ENCODE data around the gene EIF3F. TPM values are rescaled to one million over a fixed set of nuclear protein-coding genes. Genes with fewer than 3 reads are reported as not detected.

The EIF3F gene
- total and polyA plus RNA-seq, 9 of the 15 experiments (the other 6 are each of a cell fraction or from before 2014, with no cell fraction given), result 50.1 to 259 (median 135) TPM

GRCh38 chr11:7977232-7977917 lies 9.8 kb upstream of the EIF3F start:
- Histone ChIP-seq H3K27ac (ENCODE audit: extremely low read depth, low read depth, low read length) (no peak overlapping the region), H2AFZ (ENCODE audit: low read depth, low read length) (peak overlapping the region; percentile 29; the same call in 1 of the 2 replicates), H3K36me3 (ENCODE audit: control insufficient read depth, insufficient read depth, low read length) (no peaks in the 10 kb centered on the region), H3K27me3 (ENCODE audit: control insufficient read depth in 2 of 2, insufficient read depth in 2 of 2, low read length in 2 of 2) (no peaks in the 10 kb centered on the region), H3K9me1 (ENCODE audit: control insufficient read depth, insufficient read depth, low read length) (no peaks in the 10 kb centered on the region), H3K9me3 (replicated peaks; ENCODE audit: control insufficient read depth, insufficient read depth, low read depth, low read length) (no peaks in the 10 kb centered on the region), H3K79me2 (ENCODE audit: control insufficient read depth, insufficient read depth, low read length) (no peaks in the 10 kb centered on the region), H3K9ac (ENCODE audit: insufficient read depth in 1 of 2, low read depth in 2 of 2, low read length in 2 of 2) (no peak overlapping the region), H3K4me2 (ENCODE audit: insufficient read depth, low read length) (peak overlapping the region; percentile 38), H3K4me3 (no peak overlapping the region), H3K4me1 (replicated peaks in 1 of 2; ENCODE audit: control insufficient read depth in 2 of 2, insufficient read depth in 2 of 2, low read length in 2 of 2) (no peaks in the 10 kb centered on the region), H4K20me1 (replicated peaks; ENCODE audit: control insufficient read depth, insufficient read depth, low read length) (no peaks in the 10 kb centered on the region)
- in situ Hi-C loops (cut with MboI), result no loop called here
- peak; percentile 71 for ATAC-seq
- ChIA-PET POLR2A (interaction anchor here (1.1 kb wide), 2 partner anchors 10 to 17 kb away, joined by 3 read pairs; partner anchors contain the start of gene EIF3F), CTCF (ENCODE audit: low intra/inter-chr PET ratio) (no interaction called here)
- WGBS (ENCODE audit: insufficient coverage, low coverage, missing lambda C conversion rate), result 21% methylated on average over 5 of the region's 5 CpGs
- DNase-seq (ENCODE audit: extremely low read depth in 1 of 4, low spot score in 3 of 4), result peak in 1 of 4 experiments; percentile 2
- FAIRE-seq, result peak; percentile 11
- intact Hi-C loops (cut with micrococcal nuclease), result no loop called here
- BruUV-seq (replicated peaks), result no TSS peak
- TF ChIP-seq, protein P1, sequence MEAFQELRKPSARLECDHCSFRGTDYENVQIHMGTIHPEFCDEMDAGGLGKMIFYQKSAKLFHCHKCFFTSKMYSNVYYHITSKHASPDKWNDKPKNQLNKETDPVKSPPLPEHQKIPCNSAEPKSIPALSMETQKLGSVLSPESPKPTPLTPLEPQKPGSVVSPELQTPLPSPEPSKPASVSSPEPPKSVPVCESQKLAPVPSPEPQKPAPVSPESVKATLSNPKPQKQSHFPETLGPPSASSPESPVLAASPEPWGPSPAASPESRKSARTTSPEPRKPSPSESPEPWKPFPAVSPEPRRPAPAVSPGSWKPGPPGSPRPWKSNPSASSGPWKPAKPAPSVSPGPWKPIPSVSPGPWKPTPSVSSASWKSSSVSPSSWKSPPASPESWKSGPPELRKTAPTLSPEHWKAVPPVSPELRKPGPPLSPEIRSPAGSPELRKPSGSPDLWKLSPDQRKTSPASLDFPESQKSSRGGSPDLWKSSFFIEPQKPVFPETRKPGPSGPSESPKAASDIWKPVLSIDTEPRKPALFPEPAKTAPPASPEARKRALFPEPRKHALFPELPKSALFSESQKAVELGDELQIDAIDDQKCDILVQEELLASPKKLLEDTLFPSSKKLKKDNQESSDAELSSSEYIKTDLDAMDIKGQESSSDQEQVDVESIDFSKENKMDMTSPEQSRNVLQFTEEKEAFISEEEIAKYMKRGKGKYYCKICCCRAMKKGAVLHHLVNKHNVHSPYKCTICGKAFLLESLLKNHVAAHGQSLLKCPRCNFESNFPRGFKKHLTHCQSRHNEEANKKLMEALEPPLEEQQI (IDR thresholded peaks at IDR 0.05), result no peak
- no peak for TF ChIP-seq ZBED1 (IDR thresholded peaks at IDR 0.05)
- TF ChIP-seq, protein P2, sequence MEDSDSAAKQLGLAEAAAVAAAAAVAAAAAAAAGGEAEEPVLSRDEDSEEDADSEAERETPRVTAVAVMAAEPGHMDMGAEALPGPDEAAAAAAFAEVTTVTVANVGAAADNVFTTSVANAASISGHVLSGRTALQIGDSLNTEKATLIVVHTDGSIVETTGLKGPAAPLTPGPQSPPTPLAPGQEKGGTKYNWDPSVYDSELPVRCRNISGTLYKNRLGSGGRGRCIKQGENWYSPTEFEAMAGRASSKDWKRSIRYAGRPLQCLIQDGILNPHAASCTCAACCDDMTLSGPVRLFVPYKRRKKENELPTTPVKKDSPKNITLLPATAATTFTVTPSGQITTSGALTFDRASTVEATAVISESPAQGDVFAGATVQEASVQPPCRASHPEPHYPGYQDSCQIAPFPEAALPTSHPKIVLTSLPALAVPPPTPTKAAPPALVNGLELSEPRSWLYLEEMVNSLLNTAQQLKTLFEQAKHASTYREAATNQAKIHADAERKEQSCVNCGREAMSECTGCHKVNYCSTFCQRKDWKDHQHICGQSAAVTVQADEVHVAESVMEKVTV (CRISPR knock-in tag; IDR thresholded peaks at IDR 0.05), result no peak
- peak; percentile 99 for TF ChIP-seq ZKSCAN8 (CRISPR knock-in tag; IDR thresholded peaks at IDR 0.05)
- TF ChIP-seq ATF4 (CRISPR knock-in tag; IDR thresholded peaks at IDR 0.05), result peak; percentile 94
- TF ChIP-seq ATF7 (IDR thresholded peaks at IDR 0.05), result peak; percentile 76
- no peak for TF ChIP-seq HMGN3 (IDR thresholded peaks at IDR 0.05; ENCODE audit: borderline replicate concordance, extremely low read depth, insufficient read length, low read depth, low read length)
- TF ChIP-seq PURB (CRISPR knock-in tag; IDR thresholded peaks at IDR 0.05; ENCODE audit: low read depth), result no peak
- peak; percentile 25; the same call in 1 of the 2 replicates for TF ChIP-seq TCF3 (CRISPR knock-in tag; IDR thresholded peaks at IDR 0.05)
- peak; percentile 58 for TF ChIP-seq TAL1 (IDR thresholded peaks at IDR 0.05)
- TF ChIP-seq, protein P3, sequence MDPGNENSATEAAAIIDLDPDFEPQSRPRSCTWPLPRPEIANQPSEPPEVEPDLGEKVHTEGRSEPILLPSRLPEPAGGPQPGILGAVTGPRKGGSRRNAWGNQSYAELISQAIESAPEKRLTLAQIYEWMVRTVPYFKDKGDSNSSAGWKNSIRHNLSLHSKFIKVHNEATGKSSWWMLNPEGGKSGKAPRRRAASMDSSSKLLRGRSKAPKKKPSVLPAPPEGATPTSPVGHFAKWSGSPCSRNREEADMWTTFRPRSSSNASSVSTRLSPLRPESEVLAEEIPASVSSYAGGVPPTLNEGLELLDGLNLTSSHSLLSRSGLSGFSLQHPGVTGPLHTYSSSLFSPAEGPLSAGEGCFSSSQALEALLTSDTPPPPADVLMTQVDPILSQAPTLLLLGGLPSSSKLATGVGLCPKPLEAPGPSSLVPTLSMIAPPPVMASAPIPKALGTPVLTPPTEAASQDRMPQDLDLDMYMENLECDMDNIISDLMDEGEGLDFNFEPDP (CRISPR knock-in tag; IDR thresholded peaks at IDR 0.05), result no peak
- TF ChIP-seq EP400 (IDR thresholded peaks at IDR 0.05), result peak; percentile 48
- peak; percentile 49; the same call in 1 of the 2 replicates for TF ChIP-seq TEAD4 (IDR thresholded peaks at IDR 0.05; ENCODE audit: low read length)
- TF ChIP-seq TEAD4 (CRISPR knock-in tag; IDR thresholded peaks at IDR 0.05; ENCODE audit: borderline replicate concordance), result no peak
- TF ChIP-seq TRIM24 (IDR thresholded peaks at IDR 0.05), result peak; percentile 97
- peak; percentile 65; the same call in 1 of the 2 replicates for TF ChIP-seq JUND (IDR thresholded peaks at IDR 0.05; ENCODE audit: borderline replicate concordance, low read depth, low read length)
- peak; percentile 54; the same call in 2 of the 3 replicates for TF ChIP-seq JUND (tag; IDR thresholded peaks at IDR 0.05; ENCODE audit: borderline replicate concordance, low read depth, low read length)

Measured in K562 (cell line).